CD4-positive, alpha-beta T cell treated with Interleukin-2 at 100 ng/mL for 4 hours (primary cell): ENCODE data around the gene PTEN.
"Not testable (repeated sequence)": the region's sequence is repeated elsewhere in the genome, so short reads cannot be mapped to it uniquely, and the experiment has no call there.

Experiments
- DNase-seq: peaks from one replicate; pipeline ENCODE4 v3.0.0-alpha.2; 2020; ENCODE audit warnings: low spot score

The PTEN gene

GRCh38 chr10:87845624-87845998 is 17.8 kb upstream of the PTEN start:
- DNase-seq = no peak

DNA sequence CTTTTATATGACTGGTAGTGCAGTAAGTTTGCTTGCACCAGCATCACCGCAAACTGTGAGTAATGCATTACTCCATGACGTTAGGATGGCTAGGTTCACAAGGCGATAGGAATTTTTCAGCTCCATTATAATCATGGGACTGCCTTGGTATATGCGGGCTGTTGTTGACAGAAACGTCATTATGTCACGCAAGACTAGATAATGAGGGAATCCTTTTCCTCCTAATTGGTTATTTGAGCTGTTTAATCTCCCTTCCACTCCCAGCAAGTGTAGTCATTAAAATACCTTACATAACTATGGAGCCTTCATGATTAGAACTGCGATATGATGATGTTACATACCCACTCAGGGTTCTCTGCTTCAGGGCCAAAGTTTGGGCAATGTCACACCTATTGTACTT is 17.4 kb upstream of the PTEN start:
- no peak for DNase-seq

GRCh38 chr10:87846711-87847110 is 16.7 kb upstream of the PTEN start:
- not testable (repeated sequence) for DNase-seq

GRCh38 chr10:87847550-87847949 is 15.9 kb upstream of the PTEN start:
- DNase-seq = no peak

DNA sequence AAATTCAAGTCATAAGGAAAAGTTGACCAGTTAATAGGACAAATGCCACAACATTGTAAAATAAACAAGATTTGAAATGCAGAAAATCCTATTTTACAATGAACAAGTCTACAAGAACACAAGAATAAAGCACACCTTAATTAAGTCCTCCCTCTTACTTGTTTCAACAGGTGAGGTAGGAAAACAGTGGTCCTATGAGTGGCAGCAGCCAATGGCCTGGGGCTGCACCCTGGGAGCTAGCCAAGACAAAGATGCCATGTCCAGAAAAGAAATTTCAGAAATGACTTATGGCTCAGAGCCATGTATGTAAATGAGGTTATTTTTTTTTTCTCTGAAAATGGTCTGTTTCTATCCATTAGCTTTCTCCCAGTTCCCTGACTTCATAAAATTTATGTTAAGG is 14.4 kb upstream of the PTEN start:
- no peak for DNase-seq

DNA sequence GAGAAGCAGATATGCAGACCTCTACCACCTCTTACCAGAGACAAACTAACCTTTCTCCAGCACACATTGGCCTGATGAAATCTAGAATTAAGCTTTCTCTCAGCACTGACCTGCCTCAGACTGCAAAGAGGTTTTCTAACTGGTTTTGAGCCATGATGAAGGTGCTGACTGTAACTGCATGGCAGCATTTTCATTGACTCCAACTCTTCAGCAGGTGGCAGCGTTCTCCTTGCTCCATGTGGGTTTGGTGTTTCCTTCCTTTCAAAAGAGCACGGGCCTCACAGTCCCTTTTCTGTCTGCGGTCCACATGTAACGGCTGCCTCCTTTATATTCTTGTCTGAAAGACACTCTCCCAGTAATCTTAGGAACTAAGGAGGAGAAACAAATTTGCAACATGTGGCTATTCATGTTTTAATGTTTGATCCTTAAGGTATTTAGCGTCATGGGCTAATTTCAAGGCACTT is 12.7 kb upstream of the PTEN start:
- peak; percentile 54 for DNase-seq

GRCh38 chr10:87852089-87852488 is 11.3 kb upstream of the PTEN start:
- no peak for DNase-seq

- DNase-seq = not testable (repeated sequence)
Measured at GRCh38 chr10:87855247-87855646, 8.2 kb upstream of the PTEN start.

- DNase-seq = not testable (repeated sequence)
Measured at GRCh38 chr10:87855665-87856064, 7.8 kb upstream of the PTEN start.

DNA sequence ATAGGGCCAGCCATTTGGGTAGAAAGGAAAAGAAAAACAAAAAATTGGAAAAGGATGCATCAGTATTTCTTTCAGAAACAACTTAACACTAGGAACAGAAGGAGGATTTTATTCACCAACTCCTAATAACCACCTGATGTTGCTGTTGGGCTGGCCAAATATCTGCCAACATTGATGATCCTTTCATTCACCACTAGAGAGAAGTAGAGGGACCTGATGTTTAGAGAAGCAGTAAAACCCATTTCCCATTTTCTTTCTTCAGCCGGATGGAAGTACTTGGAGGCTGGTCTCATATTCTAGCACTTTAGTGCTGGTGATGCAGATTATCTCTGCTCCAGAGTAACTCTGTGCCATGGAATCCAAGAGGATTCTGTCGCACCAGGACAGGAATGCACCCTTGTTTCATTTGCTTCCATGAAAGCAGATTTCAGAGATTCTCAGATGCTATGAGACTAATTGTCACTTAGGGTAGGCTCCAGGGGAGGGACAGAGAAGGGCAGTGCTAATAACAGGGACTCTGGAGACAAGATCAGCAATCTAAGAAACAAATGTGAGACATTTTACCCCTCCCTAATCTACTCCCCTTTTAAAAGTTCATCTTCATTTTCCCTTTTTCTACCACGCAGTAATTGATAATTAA is 3.1 kb upstream of the PTEN start:
- peak; percentile 67 for DNase-seq

DNA sequence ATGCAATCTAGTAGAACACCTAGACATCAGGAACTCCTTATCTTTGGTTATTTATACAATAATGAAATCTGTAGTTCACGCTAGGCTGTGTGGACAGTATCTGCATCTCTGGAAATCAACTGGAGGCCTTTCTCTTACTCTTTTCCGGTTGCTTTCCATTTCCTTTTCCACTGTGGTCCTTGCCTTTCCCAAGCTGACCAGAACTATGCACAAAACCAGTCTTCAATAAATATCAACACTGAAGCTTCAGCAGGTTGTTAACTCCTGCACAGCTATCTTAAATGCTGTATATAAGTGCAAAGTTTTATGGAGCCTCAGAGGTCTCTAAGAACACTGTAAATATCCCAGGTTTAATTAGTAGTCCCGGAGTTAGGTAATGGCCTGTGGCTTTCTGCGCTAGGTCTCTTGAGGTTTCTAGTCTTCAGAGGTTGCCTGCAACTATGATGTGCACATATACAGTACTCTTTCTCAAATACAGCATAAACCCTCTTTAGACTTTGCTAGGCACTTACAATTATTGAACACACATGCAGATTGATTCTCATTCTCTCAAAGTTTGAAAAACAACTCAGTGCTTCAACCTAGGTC is 2.5 kb upstream of the PTEN start:
- DNase-seq = no peak

- no peak for DNase-seq
Measured at GRCh38 chr10:87861566-87861952, 1.9 kb upstream of the PTEN start.

DNA sequence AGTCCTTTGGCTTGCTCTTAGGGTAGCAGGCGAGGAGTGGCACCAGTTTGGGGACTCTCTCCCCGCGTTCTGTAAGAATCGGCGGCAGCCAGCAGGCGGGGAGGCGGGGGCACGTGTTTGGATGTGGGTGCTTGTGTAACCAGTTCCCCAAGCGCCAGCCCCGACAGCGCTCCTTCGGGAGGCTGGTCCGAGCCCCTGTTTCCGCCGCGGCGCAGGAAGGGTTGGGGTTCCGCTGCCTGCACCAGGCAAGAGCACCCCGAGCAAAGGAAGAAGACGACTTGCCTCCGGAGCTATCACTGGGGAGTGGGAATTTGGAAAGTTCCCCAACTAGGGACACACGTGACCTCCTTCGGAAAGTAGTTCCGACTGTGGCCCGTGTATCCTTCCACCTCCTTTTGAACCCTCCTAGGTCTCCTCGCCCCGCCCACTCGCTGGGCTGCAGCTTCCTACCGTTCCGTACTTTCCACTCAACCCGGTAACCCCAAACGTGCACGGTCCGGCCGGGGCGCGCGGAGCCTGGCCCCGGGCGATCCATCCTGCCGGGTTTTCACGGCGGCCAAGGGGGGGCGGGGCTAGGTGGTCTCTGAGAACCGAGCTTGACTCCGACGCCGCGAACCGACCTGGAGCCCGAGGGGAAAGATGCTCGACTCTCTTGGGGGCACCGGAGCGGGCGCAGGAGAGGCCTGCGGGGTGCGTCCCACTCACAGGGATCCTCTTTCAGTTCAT is 1.3 kb upstream of the PTEN start:
- peak; percentile 96 for DNase-seq

DNA sequence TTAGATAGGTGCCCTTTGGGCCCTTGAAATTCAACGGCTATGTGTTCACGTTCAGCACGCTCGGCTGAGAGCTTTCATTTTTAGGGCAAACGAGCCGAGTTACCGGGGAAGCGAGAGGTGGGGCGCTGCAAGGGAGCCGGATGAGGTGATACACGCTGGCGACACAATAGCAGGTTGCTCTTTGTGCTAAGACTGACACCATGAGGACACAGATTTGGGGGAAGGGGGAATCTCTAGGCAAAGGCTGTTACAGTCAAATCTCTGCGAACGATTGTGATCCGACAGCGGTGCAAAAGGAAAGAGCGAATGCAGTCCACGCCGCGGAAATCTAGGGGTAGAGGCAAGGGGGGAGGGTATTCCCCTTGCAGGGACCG is 759 bp upstream of the PTEN start:
- DNase-seq = peak; percentile 77

DNA sequence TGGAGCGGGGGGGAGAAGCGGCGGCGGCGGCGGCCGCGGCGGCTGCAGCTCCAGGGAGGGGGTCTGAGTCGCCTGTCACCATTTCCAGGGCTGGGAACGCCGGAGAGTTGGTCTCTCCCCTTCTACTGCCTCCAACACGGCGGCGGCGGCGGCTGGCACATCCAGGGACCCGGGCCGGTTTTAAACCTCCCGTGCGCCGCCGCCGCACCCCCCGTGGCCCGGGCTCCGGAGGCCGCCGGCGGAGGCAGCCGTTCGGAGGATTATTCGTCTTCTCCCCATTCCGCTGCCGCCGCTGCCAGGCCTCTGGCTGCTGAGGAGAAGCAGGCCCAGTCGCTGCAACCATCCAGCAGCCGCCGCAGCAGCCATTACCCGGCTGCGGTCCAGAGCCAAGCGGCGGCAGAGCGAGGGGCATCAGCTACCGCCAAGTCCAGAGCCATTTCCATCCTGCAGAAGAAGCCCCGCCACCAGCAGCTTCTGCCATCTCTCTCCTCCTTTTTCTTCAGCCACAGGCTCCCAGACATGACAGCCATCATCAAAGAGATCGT is 598 bp downstream of the PTEN start:
- DNase-seq = peak; percentile 9

GRCh38 chr10:87864496-87865059 is 1.2 kb downstream of the PTEN start:
- peak; percentile 8 for DNase-seq

DNA sequence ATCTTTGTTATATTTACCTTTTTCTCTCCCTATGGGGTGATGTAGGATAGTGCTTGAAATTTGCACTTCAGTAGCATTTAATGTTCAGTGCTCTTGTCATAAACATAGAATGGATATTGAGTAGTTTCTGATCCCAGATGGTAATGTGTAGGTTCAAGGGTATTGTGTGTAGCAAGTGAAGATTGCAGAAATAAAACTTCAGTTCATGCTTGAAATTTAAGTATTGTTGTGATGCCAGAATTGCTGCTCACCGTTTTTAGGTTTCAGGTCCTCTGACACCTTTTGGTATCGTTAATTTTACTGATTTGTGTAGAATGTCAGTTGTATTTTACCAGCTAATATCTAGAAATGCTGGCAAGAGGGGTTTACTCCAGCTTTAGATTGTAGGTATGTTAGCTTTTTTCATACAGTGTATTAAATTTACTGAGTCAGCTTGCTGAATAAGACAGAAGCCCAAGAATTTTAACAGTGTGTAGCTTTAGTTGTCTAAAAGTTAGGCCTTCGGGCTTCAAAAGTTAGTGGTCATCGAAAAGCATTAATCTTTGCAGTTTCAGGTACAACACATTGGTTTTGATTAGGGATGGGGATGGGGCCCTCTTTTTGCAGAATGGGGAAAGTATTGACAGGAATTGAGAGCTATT is 1.9 kb downstream of the PTEN start:
- no peak for DNase-seq

DNA sequence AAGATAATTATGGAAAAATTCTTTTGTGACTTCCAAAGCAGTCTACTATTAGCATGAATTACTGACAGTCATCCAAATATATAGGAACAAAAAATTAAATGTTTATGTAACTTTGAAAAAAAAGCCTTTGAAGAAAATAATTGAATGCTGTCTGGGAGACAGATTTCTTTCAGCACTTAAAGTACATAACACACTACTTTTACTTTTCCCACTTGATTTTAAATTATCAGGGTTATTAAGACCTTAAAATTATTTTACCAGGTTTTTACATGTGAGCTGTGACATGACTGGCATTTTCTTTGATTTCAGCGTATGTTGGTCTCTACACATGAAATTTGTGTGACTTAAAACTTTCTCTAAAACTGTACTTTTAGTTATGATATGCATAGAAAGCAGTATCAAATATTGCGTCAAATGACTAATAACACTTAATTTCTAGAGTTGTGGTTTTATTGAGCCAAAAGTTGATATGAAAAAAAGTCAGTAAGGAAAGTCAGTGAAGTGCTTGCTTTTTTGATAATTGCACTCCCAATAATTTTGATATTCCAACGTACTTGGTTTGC is 3.1 kb downstream of the PTEN start:
- DNase-seq = no peak

GRCh38 chr10:87867453-87867852 is 4.0 kb downstream of the PTEN start:
- no peak for DNase-seq

GRCh38 chr10:87868277-87868676 is 4.9 kb downstream of the PTEN start:
- no peak for DNase-seq

GRCh38 chr10:87869139-87869538 is 5.7 kb downstream of the PTEN start:
- DNase-seq = not testable (repeated sequence)
